Immature natural killer cell (primary cell): ENCODE results near the gene GIT2. TPM values are rescaled to one million over a fixed set of nuclear protein-coding genes. Genes with fewer than 3 reads are reported as not detected.
A peak's percentile ranks its signal among the peaks of the same experiment; 100 is the strongest.

Experiments
- DNase-seq, 3 donors: peaks; one replicate each; pipeline ENCODE4 v3.0.0; 2022; ENCODE audit warnings: mixed read lengths in 1 of 3
- H3K27ac Mint-ChIP-seq, 6 donors: one replicate each; pipeline ENCODE4 v1.8.0; 2020; ENCODE audit warnings: mixed read lengths in 6 of 6, mild to moderate bottlenecking in 5 of 6, inconsistent platforms in 4 of 6, moderate library complexity in 3 of 6
- H3K27me3 Mint-ChIP-seq, 3 donors: one replicate each; pipeline ENCODE4 v1.8.0; 2020 to 2021; ENCODE audit warnings: low read depth in 3 of 3, mild to moderate bottlenecking in 3 of 3, mixed read lengths in 3 of 3, moderate library complexity in 3 of 3, inconsistent platforms in 1 of 3
- H3K36me3 Mint-ChIP-seq, 3 donors: one replicate each; pipeline ENCODE4 v1.8.0; 2020; ENCODE audit warnings: mixed read lengths in 3 of 3, inconsistent platforms in 2 of 3, mild to moderate bottlenecking in 2 of 3
- H3K4me1 Mint-ChIP-seq, 2 donors: one replicate each; pipeline ENCODE4 v1.8.0; 2020; ENCODE audit warnings: inconsistent platforms in 2 of 2, mild to moderate bottlenecking in 2 of 2, mixed read lengths in 2 of 2, moderate library complexity in 1 of 2
- H3K4me3 Mint-ChIP-seq, 5 donors: one replicate each; pipeline ENCODE4 v1.8.0; 2020; ENCODE audit warnings: mild to moderate bottlenecking in 5 of 5, mixed read lengths in 5 of 5, inconsistent platforms in 3 of 5, moderate library complexity in 3 of 5
- H3K9me3 Mint-ChIP-seq, 6 donors: one replicate each; pipeline ENCODE4 v1.8.0; 2020; ENCODE audit warnings: mild to moderate bottlenecking in 6 of 6, mixed read lengths in 6 of 6, inconsistent platforms in 4 of 6, moderate library complexity in 3 of 6
- polyA plus RNA-seq, 3 donors: library from polyadenylated mRNA; unstranded; fragments of 300-500 nt; fragmentation: Illumina TruSeq; gene quantifications; one replicate each; pipeline ENCODE4 v1.2.3, GENCODE V29; 2021

GIT2 gene
- polyA plus RNA-seq, 3 donors from 2014 or later: 54.6 to 100.0 (median 68.7) TPM

GRCh38 chr12:109999983-110000505 is 3.9 kb upstream of the GIT2 start:
- Mint-ChIP-seq H3K4me3 (peak overlapping the region; percentile 99 to 100 (median 99)), H3K4me1 (peaks cover 60 to 78% of the 10 kb centered on the region in 2 donors), H3K27ac (peak overlapping the region; percentile 83 to 98 (median 94)), H3K36me3 (no peaks in the 10 kb centered on the region), H3K27me3 (peaks cover 0 to 13% (median 0%) of the 10 kb centered on the region in 3 donors), H3K9me3 (no peaks in the 10 kb centered on the region)
- DNase-seq: no peak

GRCh38 chr12:109999649-109999971 is 3.4 kb upstream of the GIT2 start:
- Mint-ChIP-seq H3K36me3 (no peaks in the 10 kb centered on the region), H3K27me3 (peaks cover 0 to 15% (median 0%) of the 10 kb centered on the region in 3 donors), H3K4me3 (peak overlapping the region; percentile 99 to 100 (median 99)), H3K27ac (peak overlapping the region; percentile 83 to 98 (median 94)), H3K9me3 (no peaks in the 10 kb centered on the region), H3K4me1 (peaks cover 61 to 78% of the 10 kb centered on the region in 2 donors)
- no peak for DNase-seq

DNA sequence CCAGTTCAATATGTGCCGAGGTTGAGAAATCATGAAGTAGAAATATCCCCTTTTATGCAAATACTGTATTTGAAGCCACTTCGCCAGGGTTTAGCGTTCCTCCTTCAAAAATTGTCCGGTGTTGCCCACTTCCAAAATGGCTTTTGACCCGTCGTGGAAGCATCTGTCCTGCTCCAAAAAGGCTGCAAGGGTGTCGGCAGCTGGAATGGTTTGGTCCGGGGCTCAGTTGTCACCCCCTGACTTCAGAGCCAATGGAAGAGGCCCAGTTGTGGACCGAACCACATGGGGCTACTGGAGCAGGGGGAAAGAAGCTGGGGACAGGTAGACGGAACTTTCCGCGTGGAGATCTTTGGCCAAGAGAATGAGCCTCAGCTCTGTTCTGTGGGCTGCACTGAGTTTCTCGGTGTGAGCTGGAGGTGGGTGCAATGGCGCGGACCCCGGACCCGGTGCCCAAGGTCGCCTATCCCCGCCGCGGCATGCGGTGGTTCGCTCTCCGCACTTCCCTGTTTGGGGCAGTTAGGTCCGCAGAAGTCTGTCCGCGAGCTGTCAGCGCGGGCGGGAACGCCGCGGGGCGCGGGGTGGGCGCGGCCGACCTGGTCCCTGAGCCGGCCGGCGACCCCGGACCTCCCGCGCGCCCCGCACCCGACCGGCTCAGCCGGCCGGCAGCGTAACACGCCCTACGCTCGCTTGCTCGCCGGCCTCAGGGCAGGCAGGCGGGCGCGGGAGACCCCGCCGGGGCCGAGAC is 2.9 kb upstream of the GIT2 start, which contains the start of gene ANKRD13A:
Gene ANKRD13A (plus strand): TSS at position 527 of the 745 bp plus-strand sequence. CDS start 259 bp downstream, outside the sequence.
- Mint-ChIP-seq H3K36me3 (no peaks in the 10 kb centered on the region), H3K9me3 (no peaks in the 10 kb centered on the region), H3K27ac (peak within 1 kb of the TSS; percentile 94 to 98 (median 98)), H3K4me1 (peaks cover 62 to 80% of the 10 kb centered on the region in 2 donors), H3K27me3 (peaks cover 0 to 15% (median 0%) of the 10 kb centered on the region in 3 donors), H3K4me3 (peak within 1 kb of the TSS; percentile 99 to 100 (median 99))
- DNase-seq: peak; percentile 92 to 94 (median 94)

DNA sequence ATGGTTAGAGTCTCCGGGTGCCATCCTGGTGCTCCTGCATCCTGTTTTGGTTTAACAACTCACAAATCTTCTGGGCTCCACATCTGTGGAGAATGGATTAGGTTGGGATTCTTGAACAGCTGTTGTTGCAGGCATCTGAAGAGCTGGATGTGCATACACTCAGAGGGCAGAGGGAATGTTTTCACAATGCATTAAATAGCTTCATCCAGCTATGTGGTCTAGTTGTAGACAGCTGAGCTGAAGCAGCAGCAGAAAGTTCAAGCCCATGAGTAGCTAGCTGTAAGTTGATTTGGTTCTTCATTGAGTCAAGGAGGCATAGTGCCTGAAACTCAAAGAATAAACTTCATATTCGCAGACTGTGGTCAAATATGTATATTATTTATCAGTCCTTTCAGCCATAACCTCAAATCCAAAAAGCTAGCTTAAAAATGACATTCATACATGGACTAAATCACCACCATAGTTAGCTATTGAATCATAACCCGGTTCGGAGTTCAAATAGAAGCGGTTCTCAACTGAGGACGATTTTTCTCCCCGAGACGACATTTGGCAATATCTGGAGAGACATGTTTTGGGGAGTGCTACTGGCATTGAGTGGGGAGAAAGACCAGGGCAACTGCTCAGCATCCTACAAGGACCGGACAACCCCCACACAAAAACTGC is 2.2 kb upstream of the GIT2 start:
- H3K4me1 Mint-ChIP-seq: peaks cover 67 to 83% of the 10 kb centered on the region in 2 donors
- H3K9me3 Mint-ChIP-seq: no peaks in the 10 kb centered on the region
- H3K36me3 Mint-ChIP-seq: no peaks in the 10 kb centered on the region
- H3K4me3 Mint-ChIP-seq: peak overlapping the region; percentile 90 to 96 (median 94)
- no peak for DNase-seq
- H3K27ac Mint-ChIP-seq: peak overlapping the region; percentile 94 to 98 (median 96)
- H3K27me3 Mint-ChIP-seq: peaks cover 0 to 15% (median 0%) of the 10 kb centered on the region in 3 donors

- Mint-ChIP-seq H3K36me3 (no peaks in the 10 kb centered on the region), H3K9me3 (no peaks in the 10 kb centered on the region), H3K4me1 (peaks cover 71 to 83% of the 10 kb centered on the region in 2 donors), H3K4me3 (peak overlapping the region; percentile 39 to 96 (median 90)), H3K27ac (peak overlapping the region in 4 of 6 donors; percentile 1 to 80 (median 59)), H3K27me3 (peaks cover 0 to 15% (median 0%) of the 10 kb centered on the region in 3 donors)
- DNase-seq: no peak
Measured at GRCh38 chr12:109997393-109997792, 1.2 kb upstream of the GIT2 start.

GRCh38 chr12:109996483-109996853 is 300 bp upstream of the GIT2 start:
- DNase-seq: no peak
- peak overlapping the region; percentile 86 to 94 (median 88) for H3K27ac Mint-ChIP-seq
- H3K36me3 Mint-ChIP-seq: peaks cover 0 to under 1% (median 0%) of the 10 kb centered on the region in 3 donors
- peaks cover 72 to 83% of the 10 kb centered on the region in 2 donors for H3K4me1 Mint-ChIP-seq
- H3K9me3 Mint-ChIP-seq: no peaks in the 10 kb centered on the region
- H3K4me3 Mint-ChIP-seq: peak overlapping the region; percentile 83 to 97 (median 95)
- H3K27me3 Mint-ChIP-seq: peaks cover 0 to 15% (median 0%) of the 10 kb centered on the region in 3 donors

- Mint-ChIP-seq H3K9me3 (no peaks in the 10 kb centered on the region), H3K4me1 (peaks cover 68 to 80% of the 10 kb centered on the region in 2 donors), H3K27me3 (peaks cover 0 to 15% (median 0%) of the 10 kb centered on the region in 3 donors), H3K27ac (peak overlapping the region; percentile 94 to 97 (median 94)), H3K36me3 (peaks cover 0 to 5% (median 3%) of the 10 kb centered on the region in 3 donors), H3K4me3 (peak overlapping the region; percentile 92 to 97 (median 95))
- no peak for DNase-seq
Measured at GRCh38 chr12:109995361-109995685, 845 bp downstream of the GIT2 start.

DNA sequence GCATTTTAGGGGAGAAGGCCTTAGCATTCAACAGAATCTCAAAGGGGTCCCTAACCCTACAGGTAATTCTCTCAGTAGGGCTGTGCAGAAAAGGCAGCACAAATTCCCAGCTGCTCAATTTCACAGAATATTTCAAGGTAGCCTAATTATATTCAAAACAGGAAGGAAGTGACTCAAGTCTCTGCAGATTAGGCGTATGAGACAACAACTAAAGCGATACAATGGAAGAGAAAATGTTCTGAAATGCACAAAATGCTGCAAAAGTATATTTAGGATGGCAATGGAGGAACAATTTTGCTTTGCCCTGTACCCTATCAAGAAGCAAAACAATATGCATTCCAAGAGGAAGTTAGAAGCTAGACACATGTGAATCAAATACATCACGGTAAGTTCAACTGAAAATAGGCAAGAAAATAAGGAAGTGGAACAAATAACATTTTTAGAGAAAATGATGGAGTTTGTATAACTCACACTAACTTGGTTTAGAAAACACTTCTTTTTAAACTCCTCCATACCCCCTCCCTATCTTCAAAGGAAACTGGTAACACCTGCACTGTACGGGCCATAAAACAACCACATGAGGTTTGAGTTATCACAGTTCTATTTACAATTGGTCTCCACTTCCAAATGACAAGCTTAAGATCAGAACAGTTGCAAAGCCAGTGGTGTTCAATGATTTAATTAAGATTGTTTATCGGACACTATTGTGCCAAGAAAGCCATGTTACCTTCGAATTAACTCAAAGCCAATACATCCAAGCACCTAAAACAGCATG is 1.6 kb downstream of the GIT2 start:
- no peaks in the 10 kb centered on the region for H3K9me3 Mint-ChIP-seq
- peak overlapping the region; percentile 92 to 97 (median 95) for H3K4me3 Mint-ChIP-seq
- H3K27me3 Mint-ChIP-seq: peaks cover 0 to 13% (median 0%) of the 10 kb centered on the region in 3 donors
- peak; percentile 35 to 44 (median 38) for DNase-seq
- peaks cover 0 to 8% (median 4%) of the 10 kb centered on the region in 3 donors for H3K36me3 Mint-ChIP-seq
- peak overlapping the region; percentile 94 to 97 (median 94) for H3K27ac Mint-ChIP-seq
- peaks cover 64 to 77% of the 10 kb centered on the region in 2 donors for H3K4me1 Mint-ChIP-seq

DNA sequence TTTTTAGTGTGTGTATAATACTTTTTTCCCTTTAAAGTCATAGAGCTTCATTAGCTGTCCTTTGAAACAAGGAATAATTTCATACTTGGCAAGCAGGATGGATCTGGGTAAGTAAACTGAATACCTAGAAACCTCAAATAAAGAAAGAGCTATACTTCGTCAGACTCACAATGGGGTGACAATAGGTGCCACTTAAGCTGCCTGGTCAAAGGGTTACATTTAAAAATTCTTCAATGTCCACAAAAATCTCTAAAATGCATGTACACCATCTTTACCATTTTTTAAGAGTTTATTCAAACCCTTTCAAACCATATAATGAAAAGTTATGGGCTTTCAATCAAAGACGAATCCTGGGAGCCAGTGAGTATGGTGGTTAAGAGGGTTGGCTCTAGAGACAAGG is 3.1 kb downstream of the GIT2 start:
- no peaks in the 10 kb centered on the region for H3K9me3 Mint-ChIP-seq
- H3K27me3 Mint-ChIP-seq: peaks cover 0 to 8% (median 0%) of the 10 kb centered on the region in 3 donors
- H3K36me3 Mint-ChIP-seq: peaks cover 0 to 14% (median 12%) of the 10 kb centered on the region in 3 donors
- no peak for DNase-seq
- peak overlapping the region in 4 of 5 donors; percentile 5 to 95 (median 92) for H3K4me3 Mint-ChIP-seq
- H3K27ac Mint-ChIP-seq: peak overlapping the region; percentile 1 to 97 (median 94)
- H3K4me1 Mint-ChIP-seq: peaks cover 56 to 70% of the 10 kb centered on the region in 2 donors

- H3K27ac Mint-ChIP-seq: peak overlapping the region in 5 of 6 donors; percentile 15 to 50 (median 48)
- H3K4me1 Mint-ChIP-seq: peaks cover 50 to 60% of the 10 kb centered on the region in 2 donors
- no peak overlapping the region for H3K4me3 Mint-ChIP-seq
- DNase-seq: no peak
- H3K9me3 Mint-ChIP-seq: no peaks in the 10 kb centered on the region
- H3K27me3 Mint-ChIP-seq: peaks cover 0 to 8% (median 0%) of the 10 kb centered on the region in 3 donors
- H3K36me3 Mint-ChIP-seq: peaks cover 0 to 20% (median 17%) of the 10 kb centered on the region in 3 donors
Measured at GRCh38 chr12:109991586-109991985, 4.6 kb downstream of the GIT2 start.

DNA sequence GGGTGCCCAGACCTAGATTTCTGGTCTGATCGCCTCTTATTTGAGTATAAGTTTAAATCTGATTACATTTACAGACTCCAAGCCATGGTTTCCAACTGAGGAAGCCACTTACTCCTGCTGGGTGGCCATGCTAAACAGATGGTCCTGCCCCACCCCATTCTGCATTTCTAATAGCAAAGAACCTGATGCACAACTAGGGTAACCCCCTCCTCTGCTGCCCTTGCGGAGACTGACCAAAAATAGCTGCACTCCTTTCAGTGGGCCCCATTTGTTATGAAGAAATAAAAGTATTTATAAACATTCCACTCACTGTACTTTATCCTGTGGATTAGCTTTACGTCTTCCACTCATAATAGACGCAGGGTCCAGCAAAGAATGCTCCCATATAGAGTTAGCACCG is 6.8 kb downstream of the GIT2 start:
- no peak for DNase-seq

DNA sequence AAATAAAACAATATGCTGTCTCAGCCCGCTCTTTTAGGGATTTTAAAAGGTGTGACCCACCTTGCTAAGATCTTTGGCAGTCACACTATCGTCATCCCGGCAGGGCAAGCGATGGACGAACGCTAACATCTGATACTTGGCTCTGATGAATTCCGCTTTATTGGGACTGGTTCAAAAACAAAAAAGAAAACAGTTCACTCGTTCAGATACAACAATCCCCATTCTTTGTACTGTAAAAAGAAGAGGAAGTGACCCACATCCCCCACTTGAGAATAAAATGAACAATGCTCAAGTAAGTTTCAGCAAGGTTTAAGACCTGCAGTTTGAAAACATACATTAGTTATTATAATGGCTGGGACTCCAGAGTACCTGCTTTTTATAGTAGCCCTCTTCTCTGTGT is 7.3 kb downstream of the GIT2 start:
- Mint-ChIP-seq H3K27ac (no peak overlapping the region), H3K4me3 (no peak overlapping the region), H3K36me3 (peaks cover 10 to 32% (median 20%) of the 10 kb centered on the region in 3 donors), H3K27me3 (peaks cover 0 to 2% (median 0%) of the 10 kb centered on the region in 3 donors), H3K9me3 (no peaks in the 10 kb centered on the region), H3K4me1 (peaks cover 28 to 42% of the 10 kb centered on the region in 2 donors)
- DNase-seq: no peak

More for the DNA sequence above, 6.8 kb downstream of the GIT2 start:
- H3K36me3 Mint-ChIP-seq: peaks cover 10 to 32% (median 20%) of the 10 kb centered on the region in 3 donors
- H3K27me3 Mint-ChIP-seq: peaks cover 0 to 2% (median 0%) of the 10 kb centered on the region in 3 donors
- H3K9me3 Mint-ChIP-seq: no peaks in the 10 kb centered on the region
- H3K4me1 Mint-ChIP-seq: peaks cover 32 to 47% of the 10 kb centered on the region in 2 donors
- H3K4me3 Mint-ChIP-seq: no peak overlapping the region
- peak overlapping the region in 1 of 6 donors; percentile 51 for H3K27ac Mint-ChIP-seq

- Mint-ChIP-seq H3K4me3 (no peak overlapping the region), H3K36me3 (peaks cover 12 to 37% (median 23%) of the 10 kb centered on the region in 3 donors), H3K27ac (no peak overlapping the region), H3K27me3 (peaks cover 0 to 2% (median 0%) of the 10 kb centered on the region in 3 donors), H3K9me3 (no peaks in the 10 kb centered on the region), H3K4me1 (peaks cover 21 to 36% of the 10 kb centered on the region in 2 donors)
- no peak for DNase-seq
Measured at GRCh38 chr12:109988274-109988673, 7.9 kb downstream of the GIT2 start.
